ENCODE data around the gene KIAA1671. TPM values are rescaled to one million over a fixed set of nuclear protein-coding genes. Genes with fewer than 3 reads are reported as not detected.

Gene KIAA1671
- total RNA-seq, 4 donors from 2014 or later, result 20.9 to 41.8 (median 28.4) TPM

GRCh38 chr22:25027043-25027906 is 74.8 kb downstream of the KIAA1671 start:
- Histone ChIP-seq H3K4me1 (peaks cover 0 to 27% (median 0%) of the 10 kb centered on the region in 3 donors), H3K9me3 (no peaks in the 10 kb centered on the region), H3K4me3 (no peak overlapping the region), H3K27me3 (no peaks in the 10 kb centered on the region), H3K27ac (peak overlapping the region in 2 of 4 donors; percentile 41 to 57), H3K36me3 (peaks cover 0 to 6% of the 10 kb centered on the region in 2 donors)
- 71 to 75% methylated on average over 9 to 11 of the region's 11 CpGs for WGBS, 2 donors (ENCODE audit: low coverage in 1 of 2)
- ATAC-seq, result no peak
- TF ChIP-seq CTCF (IDR thresholded peaks at IDR 0.05) (no peak), POLR2A (IDR thresholded peaks at IDR 0.05) (no peak), EP300 (IDR thresholded peaks at IDR 0.05) (no peak), POLR2AphosphoS5 (IDR thresholded peaks at IDR 0.05) (no peak)

- no peak for ATAC-seq
- no peaks in the 10 kb centered on the region for H3K9me3 ChIP-seq
- H3K27ac ChIP-seq, result peak overlapping the region in 2 of 4 donors; percentile 41 to 57
- H3K4me3 ChIP-seq, result no peak overlapping the region
- WGBS, 2 donors (ENCODE audit: low coverage in 1 of 2), result 100% methylated on average over 2 of the region's 45 CpGs; no CpG with 5 or more reads in 1 of the 2 donors
- H3K36me3 ChIP-seq, result peaks cover 0 to 10% of the 10 kb centered on the region in 2 donors
- peaks cover 0 to 27% (median 0%) of the 10 kb centered on the region in 3 donors for H3K4me1 ChIP-seq
- H3K27me3 ChIP-seq, result no peaks in the 10 kb centered on the region
- TF ChIP-seq CTCF (IDR thresholded peaks at IDR 0.05) (peak in 2 of 4 experiments; percentile 23 to 54), POLR2A (IDR thresholded peaks at IDR 0.05) (no peak), EP300 (IDR thresholded peaks at IDR 0.05) (no peak), POLR2AphosphoS5 (IDR thresholded peaks at IDR 0.05) (no peak)
Observed at GRCh38 chr22:25027959-25028840, 75.7 kb downstream of the KIAA1671 start.

- peak overlapping the region in 2 of 4 donors; percentile 41 to 57 for H3K27ac ChIP-seq
- WGBS, 2 donors (ENCODE audit: low coverage in 1 of 2), result 84 to 100% methylated on average over 2 to 7 of the region's 9 CpGs
- no peak for ATAC-seq
Observed at GRCh38 chr22:25028841-25029141, 76.3 kb downstream of the KIAA1671 start.

GRCh38 chr22:25029181-25029580 is 76.7 kb downstream of the KIAA1671 start:
- no peak for ATAC-seq
- no peak for TF ChIP-seq POLR2A (IDR thresholded peaks at IDR 0.05)
- TF ChIP-seq EP300 (IDR thresholded peaks at IDR 0.05), result no peak
- no peak for TF ChIP-seq CTCF (IDR thresholded peaks at IDR 0.05)
- TF ChIP-seq POLR2AphosphoS5 (IDR thresholded peaks at IDR 0.05), result no peak
- Histone ChIP-seq H3K36me3 (peaks cover 0 to 16% of the 10 kb centered on the region in 2 donors), H3K27ac (peak overlapping the region in 1 of 4 donors; percentile 57), H3K4me3 (no peak overlapping the region), H3K9me3 (no peaks in the 10 kb centered on the region), H3K27me3 (no peaks in the 10 kb centered on the region), H3K4me1 (peaks cover 0 to 27% (median 0%) of the 10 kb centered on the region in 3 donors)
- WGBS, 2 donors (ENCODE audit: low coverage in 1 of 2), result 95% methylated on average over 8 of the region's 18 CpGs; no CpG with 5 or more reads in 1 of the 2 donors

More at GRCh38 chr22:25028841-25029141, 76.3 kb downstream of the KIAA1671 start:
- Histone ChIP-seq H3K4me3 (no peak overlapping the region), H3K9me3 (no peaks in the 10 kb centered on the region), H3K27me3 (no peaks in the 10 kb centered on the region), H3K4me1 (peaks cover 0 to 27% (median 0%) of the 10 kb centered on the region in 3 donors), H3K36me3 (peaks cover 0 to 12% of the 10 kb centered on the region in 2 donors)
- TF ChIP-seq POLR2AphosphoS5 (IDR thresholded peaks at IDR 0.05) (no peak), EP300 (IDR thresholded peaks at IDR 0.05) (no peak), POLR2A (IDR thresholded peaks at IDR 0.05) (no peak), CTCF (IDR thresholded peaks at IDR 0.05) (no peak)

Data from gastroesophageal sphincter (tissue), 4 donors.